ENCODE results near the gene DAD1.

GRCh38 chr14:22588526-22589095, 413 bp downstream of the DAD1 start:
- no peak for TF ChIP-seq CTCF (IDR thresholded peaks at IDR 0.05)
- no peak for TF ChIP-seq POLR2A (IDR thresholded peaks at IDR 0.05)
- TF ChIP-seq EP300 (IDR thresholded peaks at IDR 0.05): no peak
